ENCODE measurements around the gene SDK1. TPM values are rescaled to one million over a fixed set of nuclear protein-coding genes. Genes with fewer than 3 reads are reported as not detected.

Gene SDK1
- total RNA-seq, 1 donor from 2014 or later: 225 TPM

GRCh38 chr7:3949242-3949640 is 648.2 kb downstream of the SDK1 start:
- DNase-seq: no peak
- Mint-ChIP-seq H3K4me3 (ENCODE audit: unreplicated experiment) (no peak overlapping the region), H3K27me3 (ENCODE audit: unreplicated experiment) (peaks cover 10% of the 10 kb centered on the region), H3K4me1 (ENCODE audit: low read depth, unreplicated experiment) (peaks cover 3% of the 10 kb centered on the region), H3K27ac (ENCODE audit: unreplicated experiment) (no peak overlapping the region), H3K36me3 (ENCODE audit: unreplicated experiment) (peaks cover 15% of the 10 kb centered on the region), H3K9me3 (ENCODE audit: unreplicated experiment) (peaks cover 11% of the 10 kb centered on the region)
- TF ChIP-seq CTCF (IDR thresholded peaks at IDR 0.05; ENCODE audit: partially characterized antibody, unreplicated experiment): no peak

- Mint-ChIP-seq H3K4me3 (ENCODE audit: unreplicated experiment) (no peak overlapping the region), H3K27ac (ENCODE audit: unreplicated experiment) (no peak overlapping the region), H3K9me3 (ENCODE audit: unreplicated experiment) (peaks cover 10% of the 10 kb centered on the region), H3K36me3 (ENCODE audit: unreplicated experiment) (peaks cover 9% of the 10 kb centered on the region), H3K27me3 (ENCODE audit: unreplicated experiment) (peaks cover 8% of the 10 kb centered on the region), H3K4me1 (ENCODE audit: low read depth, unreplicated experiment) (peaks cover 3% of the 10 kb centered on the region)
- DNase-seq: no peak
- no peak for TF ChIP-seq CTCF (IDR thresholded peaks at IDR 0.05; ENCODE audit: partially characterized antibody, unreplicated experiment)
Observed at GRCh38 chr7:3950249-3950648, 649.2 kb downstream of the SDK1 start.

- no peak for DNase-seq
- Mint-ChIP-seq H3K36me3 (ENCODE audit: unreplicated experiment) (peaks cover 9% of the 10 kb centered on the region), H3K4me1 (ENCODE audit: low read depth, unreplicated experiment) (peaks cover 3% of the 10 kb centered on the region), H3K9me3 (ENCODE audit: unreplicated experiment) (peaks cover 9% of the 10 kb centered on the region), H3K4me3 (ENCODE audit: unreplicated experiment) (no peak overlapping the region), H3K27me3 (ENCODE audit: unreplicated experiment) (peaks cover 10% of the 10 kb centered on the region), H3K27ac (ENCODE audit: unreplicated experiment) (no peak overlapping the region)
- TF ChIP-seq CTCF (IDR thresholded peaks at IDR 0.05; ENCODE audit: partially characterized antibody, unreplicated experiment): no peak
Observed at GRCh38 chr7:3951316-3952055, 650.4 kb downstream of the SDK1 start.

GRCh38 chr7:3953133-3953532 is 652.1 kb downstream of the SDK1 start:
- Mint-ChIP-seq H3K27me3 (ENCODE audit: unreplicated experiment) (peaks cover 14% of the 10 kb centered on the region), H3K27ac (ENCODE audit: unreplicated experiment) (no peak overlapping the region), H3K36me3 (ENCODE audit: unreplicated experiment) (peaks cover 9% of the 10 kb centered on the region), H3K4me3 (ENCODE audit: unreplicated experiment) (no peak overlapping the region), H3K9me3 (ENCODE audit: unreplicated experiment) (peaks cover 9% of the 10 kb centered on the region), H3K4me1 (ENCODE audit: low read depth, unreplicated experiment) (peaks cover 3% of the 10 kb centered on the region)
- no peak for DNase-seq
- no peak for TF ChIP-seq CTCF (IDR thresholded peaks at IDR 0.05; ENCODE audit: partially characterized antibody, unreplicated experiment)

- Mint-ChIP-seq H3K9me3 (ENCODE audit: unreplicated experiment) (peaks cover 13% of the 10 kb centered on the region), H3K36me3 (ENCODE audit: unreplicated experiment) (peaks cover 9% of the 10 kb centered on the region), H3K4me3 (ENCODE audit: unreplicated experiment) (no peak overlapping the region), H3K4me1 (ENCODE audit: low read depth, unreplicated experiment) (peaks cover under 1% of the 10 kb centered on the region), H3K27me3 (ENCODE audit: unreplicated experiment) (peaks cover 13% of the 10 kb centered on the region), H3K27ac (ENCODE audit: unreplicated experiment) (no peak overlapping the region)
- TF ChIP-seq CTCF (IDR thresholded peaks at IDR 0.05; ENCODE audit: partially characterized antibody, unreplicated experiment): no peak
- DNase-seq: no peak
Observed at GRCh38 chr7:3953946-3954345, 652.9 kb downstream of the SDK1 start.
